Activated CD8-positive, alpha-beta memory T cell treated with anti-CD3 and anti-CD28 coated beads for 1 hour (primary cell): ENCODE results near the gene PNPLA7.
"Not testable (repeated sequence)": the region's sequence is repeated elsewhere in the genome, so short reads cannot be mapped to it uniquely, and the experiment has no call there.

Source experiments
- DNase-seq, 2 donors: peaks; one replicate each; pipeline ENCODE4 v3.0.0-alpha.2; 2020; ENCODE audit warnings: low read depth in 1 of 2; ENCODE audit errors: extremely low read depth in 1 of 2

The PNPLA7 gene

DNA sequence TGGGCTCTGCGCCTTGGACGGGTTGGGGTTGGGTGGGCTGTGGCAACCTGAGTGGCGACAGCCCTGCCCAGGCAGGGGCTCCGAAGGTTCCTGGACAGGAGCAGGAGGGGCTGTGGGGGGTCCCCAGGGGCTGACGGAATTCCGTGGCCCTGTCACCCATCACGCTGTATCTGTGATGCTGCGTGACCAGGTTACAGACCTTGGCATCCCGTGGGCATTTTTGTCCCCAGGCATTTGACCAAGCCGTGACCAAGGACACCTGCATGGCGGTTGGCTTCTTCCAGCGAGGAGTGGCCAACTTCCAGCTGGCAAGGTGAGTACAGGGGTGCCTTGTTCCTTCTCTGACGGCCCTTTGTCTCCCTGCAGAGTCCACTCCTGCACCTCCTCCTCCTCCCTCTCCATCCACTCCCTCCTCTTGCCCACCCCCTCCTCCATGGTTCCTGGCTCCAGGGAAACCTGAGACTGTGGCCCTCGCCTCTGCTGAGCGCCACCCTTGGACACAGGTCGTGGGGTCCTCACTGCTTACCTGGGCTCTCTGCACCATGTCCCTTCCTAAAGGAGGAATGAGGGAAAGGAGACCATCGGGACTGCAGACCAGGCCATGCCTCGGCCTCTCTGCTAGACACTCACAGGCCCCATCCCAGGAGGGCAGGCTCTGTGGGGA, 124.1 kb downstream of the PNPLA7 start:
- DNase-seq, result no peak

DNA sequence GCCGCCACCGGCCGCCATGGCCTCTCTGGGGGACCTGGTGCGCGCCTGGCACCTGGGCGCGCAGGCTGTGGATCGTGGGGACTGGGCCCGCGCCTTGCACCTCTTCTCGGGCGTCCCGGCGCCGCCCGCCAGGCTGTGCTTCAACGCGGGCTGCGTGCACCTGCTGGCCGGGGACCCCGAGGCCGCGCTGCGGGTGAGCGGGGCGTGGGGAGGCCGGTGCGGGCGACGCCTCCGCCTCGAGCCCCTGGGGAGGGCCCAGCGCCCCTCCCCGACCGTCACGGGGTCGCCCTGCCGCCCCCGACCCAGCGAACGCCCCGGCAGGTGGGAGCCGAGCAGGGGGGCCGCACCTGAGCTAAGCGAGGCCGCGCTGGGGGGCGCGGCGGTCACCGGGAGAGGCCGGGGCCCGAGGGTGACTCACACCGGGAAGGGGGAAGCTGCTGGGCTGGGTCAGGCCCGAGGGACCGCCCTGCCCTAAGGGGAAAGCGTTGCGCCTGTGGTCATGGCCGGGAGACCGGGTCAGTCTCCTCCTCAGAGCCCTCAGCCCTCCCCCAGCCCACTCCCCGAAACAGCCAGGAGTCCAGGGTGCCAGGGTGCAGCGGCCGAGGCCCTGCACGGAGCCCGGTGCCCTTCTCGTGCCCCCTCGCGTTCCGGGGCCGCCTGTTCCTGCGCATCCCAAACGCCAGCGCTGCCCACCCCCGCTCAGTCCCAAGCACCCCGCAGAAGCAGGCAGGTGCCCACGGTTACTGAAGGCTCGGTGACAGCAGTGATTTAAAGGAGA, 126.5 kb downstream of the PNPLA7 start:
- DNase-seq, result no peak

DNA sequence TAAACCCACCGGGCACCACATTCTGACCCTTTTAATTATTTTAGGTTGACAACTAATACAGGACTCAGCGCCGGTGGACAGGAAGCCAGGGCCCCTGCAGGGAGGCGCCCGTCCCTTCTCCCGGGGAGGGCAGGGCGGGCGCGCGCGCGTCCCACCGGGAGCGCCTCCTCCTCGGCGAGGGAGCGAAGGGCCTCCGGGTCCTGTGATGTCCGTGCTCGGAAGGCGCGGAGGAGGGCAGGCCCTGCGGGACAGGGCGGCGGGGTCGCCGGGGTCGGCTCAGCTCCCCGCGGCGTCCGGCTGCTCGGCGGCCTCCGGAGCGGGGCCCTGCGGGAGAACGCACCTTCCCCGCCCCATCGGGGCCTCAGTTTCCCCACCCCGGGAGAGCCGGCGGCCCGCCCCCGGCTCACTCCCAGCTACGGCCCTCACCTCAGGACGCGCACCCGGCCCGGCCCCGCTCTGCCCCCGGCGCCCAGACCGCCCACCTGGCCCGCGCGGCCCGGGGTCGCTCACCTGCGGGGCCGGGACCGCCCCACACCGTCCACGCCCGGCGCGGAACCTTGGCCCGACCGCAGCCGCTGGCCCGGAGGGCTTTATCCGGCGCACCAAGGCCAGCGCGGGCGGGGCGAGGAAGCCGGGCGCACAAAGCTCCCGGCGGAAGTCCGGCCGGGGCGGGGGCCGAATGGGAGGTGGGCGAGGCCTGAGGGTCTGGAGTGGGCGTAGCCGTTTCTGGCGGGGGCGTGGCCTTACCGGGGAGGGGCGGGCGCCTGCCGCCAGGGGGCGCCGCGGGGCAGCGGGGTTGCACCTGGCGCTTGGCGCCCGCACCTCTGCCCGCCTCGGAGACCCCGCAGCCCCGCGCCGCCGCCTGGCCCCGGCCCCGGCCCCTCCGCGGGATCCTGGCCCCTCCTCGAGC, 127.3 kb downstream of the PNPLA7 start, which contains the start of the genes EXD3 and NOXA1:
TSS of gene EXD3 (minus strand) at position 559 of the 910 bp plus-strand sequence. CDS start 27,805 bp downstream, outside the sequence.
TSS of gene NOXA1 (plus strand) at position 790 of the 910 bp plus-strand sequence. CDS start 137 bp downstream, outside the sequence.
- peak; percentile 88 to 94 for DNase-seq

DNA sequence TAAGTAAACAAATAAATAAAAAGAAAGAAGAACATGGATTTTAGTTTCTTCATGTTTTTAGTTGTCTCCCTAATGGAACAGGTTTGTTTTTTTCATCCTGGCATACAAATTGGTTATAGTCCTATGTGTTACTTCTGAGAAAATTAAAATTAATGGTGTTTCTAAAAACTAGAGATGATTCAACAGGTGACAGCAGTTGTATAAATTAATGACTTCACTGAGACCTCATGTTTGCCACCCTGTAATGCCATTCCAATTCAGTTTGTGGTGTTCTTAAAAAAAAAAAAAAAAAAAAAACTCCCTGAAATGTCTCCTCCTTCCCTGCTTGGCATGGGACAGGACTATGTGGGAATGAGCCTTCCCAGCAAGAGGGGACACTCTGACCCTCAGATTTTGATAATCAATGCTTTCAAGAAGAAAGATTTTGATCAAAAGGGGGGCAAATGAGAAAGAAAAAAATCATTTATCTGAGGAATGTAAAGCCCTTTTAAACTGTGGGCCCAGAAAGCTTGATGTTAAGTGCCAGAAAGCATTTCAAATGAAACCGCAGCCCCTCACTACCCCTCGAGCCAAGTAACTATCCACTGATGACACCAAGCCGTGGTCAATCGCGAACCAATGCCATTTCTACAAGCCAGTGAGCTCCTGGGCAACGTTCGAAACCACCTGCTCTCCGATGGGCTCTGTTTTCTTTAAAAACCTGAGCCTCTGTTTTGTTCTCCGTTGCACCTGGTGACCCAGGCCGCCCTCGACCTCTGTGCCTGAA, 128.2 kb downstream of the PNPLA7 start:
- DNase-seq, result no peak

DNA sequence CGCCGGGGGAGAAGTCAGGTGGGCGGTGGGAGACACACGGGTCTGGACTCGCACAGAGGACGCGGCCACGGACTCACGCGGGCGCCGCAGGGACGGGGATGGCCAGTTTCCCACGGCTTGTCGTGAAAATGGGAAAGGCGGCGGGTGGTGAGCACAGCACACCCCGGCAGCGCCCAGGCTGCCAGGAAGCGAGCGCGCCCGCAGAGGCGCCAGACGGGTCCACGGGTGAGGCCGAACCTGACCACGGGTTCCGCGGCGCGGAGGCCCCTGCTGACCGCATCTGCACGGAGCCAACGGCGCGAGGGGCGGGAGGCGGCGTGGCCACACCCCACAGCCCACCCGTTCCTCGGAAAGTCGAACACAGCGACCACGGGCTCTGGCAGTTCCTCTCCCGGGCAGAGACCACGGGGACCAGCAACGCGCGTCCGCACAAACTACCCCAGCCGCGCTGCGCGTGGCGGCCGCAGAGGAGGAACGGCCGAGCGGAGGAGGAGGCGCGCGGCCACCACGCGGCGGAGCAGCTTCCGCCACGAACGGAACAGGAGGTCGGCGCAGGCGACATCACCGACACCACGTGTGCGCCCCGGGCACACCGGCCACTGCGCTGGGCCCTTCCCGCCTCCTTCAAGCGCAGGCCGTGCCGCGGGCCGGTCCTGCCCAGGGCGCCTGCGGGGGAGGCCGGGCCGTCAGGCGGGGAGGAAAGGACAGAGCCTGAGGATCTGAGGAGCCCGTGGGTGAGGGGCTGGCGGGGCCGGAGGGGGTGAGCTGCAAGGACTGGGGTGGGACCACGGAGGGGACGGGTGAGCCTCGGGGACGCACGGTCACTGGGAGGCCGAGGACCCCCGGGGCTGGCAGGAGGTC, 132.8 kb downstream of the PNPLA7 start:
- DNase-seq, result no peak

DNA sequence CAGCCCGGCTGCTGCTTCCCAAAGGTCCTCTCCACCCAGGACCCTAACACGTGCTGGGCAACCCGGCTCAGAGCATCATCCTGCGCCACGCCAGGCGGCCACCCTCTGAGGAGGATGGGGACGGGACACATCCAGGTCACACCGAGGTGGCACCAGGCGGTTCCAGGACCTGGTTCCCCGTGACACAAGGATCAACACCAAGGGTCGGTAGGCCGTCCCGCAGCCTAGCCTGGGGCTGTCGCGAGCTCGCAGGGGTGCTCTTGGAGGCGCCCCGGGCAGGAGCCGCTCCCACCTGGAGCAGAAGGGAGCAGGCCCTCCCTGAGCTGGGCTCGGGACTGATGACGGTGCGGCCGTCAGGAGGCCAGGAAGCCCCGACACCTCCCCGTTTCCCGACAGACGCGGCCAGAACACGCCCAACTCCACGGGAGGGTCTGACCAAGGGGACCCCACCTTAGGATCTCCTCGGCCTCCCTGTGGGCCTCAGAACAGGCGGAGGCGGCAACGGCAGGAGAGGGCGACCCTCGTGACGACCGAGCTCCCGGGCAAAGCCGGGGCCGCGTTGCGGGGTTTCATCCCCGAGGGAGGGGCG, 133.5 kb downstream of the PNPLA7 start:
- no peak for DNase-seq

DNA sequence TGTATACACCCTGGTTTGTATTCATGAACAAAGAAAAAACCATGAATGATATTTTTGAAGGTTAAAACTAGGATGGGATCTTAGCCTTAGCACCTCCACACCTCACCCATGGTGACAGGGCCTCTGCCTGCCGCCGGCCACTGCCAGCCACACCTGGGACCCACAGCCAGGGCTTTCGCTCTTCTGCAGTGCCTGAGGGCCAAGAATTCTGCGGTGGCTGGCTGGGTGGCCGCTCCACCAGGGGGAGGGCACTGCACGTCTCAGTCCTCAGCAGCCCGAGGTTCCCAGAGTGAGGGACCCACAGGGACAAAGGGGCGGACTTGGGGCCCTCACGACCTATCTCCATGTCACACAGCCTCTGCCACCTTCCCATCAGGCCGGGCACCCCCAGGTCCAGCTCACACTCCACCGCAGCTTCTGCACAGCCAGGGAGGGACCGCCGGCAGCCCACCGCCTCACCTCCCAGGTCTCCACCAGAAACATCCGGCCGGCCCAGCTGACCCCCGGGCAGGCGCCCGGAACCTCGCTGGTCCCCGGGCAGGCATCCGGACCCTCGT, 134.1 kb downstream of the PNPLA7 start:
- DNase-seq, result no peak

DNA sequence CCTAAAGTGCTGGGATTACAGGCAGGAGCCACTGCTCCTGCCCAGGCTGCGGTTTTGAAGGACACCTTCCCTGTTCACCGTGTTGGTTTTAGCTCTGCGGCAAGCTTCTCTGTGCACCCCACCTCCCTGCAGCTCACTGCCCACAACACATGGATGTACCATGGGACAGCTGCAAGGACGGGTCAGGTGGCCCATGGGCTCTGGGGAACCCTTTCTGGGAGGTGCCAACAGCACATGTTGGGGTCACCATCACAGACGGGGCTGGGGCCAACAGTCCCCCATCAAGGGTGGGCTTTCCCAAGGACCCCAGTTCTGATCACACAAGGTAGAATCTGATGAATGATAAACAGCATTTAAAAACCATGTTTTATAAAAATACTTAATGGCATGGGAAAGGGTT, 134.8 kb downstream of the PNPLA7 start:
- DNase-seq, result no peak

DNA sequence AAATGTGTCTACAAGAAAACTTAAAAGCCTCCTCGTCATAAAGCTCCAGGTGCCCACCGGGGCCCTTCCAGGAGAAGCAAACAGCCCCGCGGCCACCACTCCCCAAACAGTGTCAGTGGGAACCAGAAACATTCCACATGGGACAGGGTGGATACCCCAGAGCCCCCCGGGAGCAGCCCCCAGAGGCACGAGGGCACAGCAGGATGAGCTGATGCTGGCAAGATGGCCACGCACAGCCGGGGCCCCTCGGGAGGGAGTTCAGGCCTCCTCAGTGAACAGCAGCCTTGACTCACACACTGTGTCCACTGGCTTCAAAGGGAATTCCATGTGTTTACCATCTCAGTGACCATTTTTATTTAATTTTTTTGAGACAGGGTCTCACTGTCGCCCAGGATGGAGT, 137.8 kb downstream of the PNPLA7 start:
- no peak for DNase-seq

DNA sequence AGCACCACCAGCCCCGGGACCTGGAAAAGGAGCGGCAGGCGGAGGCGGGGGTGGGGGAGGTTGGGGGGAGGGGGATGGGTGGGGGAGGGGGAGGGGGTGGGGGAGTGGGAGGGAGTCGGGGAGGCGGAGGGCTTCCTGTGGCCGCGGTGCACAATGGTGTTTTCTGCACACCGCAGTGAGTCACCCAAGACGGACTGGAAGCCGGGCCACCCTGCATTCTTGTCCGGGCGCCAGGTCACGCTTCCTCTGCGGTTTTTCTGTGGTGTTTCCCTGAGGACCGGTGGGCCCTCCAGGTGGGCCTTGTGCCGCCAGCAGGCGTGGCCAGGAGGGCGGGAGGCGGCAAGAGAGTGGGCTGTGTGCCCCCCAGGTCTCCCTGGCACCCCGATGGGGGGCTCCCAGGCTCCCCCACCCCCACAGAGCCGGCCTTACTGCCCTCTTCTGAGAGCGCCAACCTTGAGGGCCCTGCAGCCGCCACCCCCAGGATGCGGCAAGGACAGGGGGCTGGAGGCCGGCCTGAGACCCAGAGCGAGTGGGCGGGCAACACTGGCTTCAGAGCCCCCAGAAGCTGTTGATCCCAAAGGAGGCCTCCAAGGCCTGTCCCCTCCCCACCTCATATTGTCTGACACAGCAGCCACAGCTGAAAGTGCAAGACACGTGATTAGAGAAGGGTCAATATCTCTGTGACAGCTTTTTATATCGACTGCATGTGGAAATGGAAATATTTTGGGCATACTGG, 138.4 kb downstream of the PNPLA7 start:
- peak in 1 of 2 donors; percentile 16 for DNase-seq

DNA sequence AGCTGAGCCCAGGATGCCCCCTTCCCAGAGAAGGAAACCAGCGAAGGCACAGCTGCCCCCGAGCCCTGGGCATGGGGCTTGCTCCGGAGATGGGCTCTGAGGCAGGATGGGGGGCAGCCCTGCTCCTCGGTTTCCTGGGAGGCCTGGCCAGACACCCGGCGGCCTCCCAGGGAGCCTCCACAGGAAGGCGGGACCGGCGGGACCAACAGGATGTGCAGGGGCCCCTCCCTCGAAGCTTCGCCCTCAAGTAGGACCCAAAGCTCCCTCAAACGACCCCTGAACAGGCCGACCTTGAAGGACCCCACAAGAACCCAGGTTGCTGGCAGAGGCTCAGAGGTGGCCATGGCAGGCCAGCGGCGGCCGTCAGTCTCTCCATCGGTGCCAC, 138.9 kb downstream of the PNPLA7 start:
- no peak for DNase-seq

DNA sequence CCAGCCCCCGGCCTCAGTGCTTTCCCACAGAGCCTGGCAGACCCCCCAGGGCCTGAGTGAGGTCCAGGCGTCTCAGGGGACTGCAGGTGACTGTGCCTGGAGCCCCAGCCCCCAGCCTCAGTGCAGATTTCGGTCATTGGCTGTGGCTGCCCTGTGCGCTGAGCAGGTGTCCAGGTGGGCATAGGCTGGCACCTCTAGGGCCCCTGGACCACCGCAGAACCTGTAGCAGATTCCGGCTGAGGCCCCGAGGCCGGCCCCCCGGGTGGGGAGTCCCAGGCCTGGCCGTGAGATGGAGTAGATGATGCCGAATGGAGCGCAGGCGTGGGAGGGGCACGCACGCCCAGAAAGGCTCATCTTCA, 139.3 kb downstream of the PNPLA7 start:
- no peak for DNase-seq

DNA sequence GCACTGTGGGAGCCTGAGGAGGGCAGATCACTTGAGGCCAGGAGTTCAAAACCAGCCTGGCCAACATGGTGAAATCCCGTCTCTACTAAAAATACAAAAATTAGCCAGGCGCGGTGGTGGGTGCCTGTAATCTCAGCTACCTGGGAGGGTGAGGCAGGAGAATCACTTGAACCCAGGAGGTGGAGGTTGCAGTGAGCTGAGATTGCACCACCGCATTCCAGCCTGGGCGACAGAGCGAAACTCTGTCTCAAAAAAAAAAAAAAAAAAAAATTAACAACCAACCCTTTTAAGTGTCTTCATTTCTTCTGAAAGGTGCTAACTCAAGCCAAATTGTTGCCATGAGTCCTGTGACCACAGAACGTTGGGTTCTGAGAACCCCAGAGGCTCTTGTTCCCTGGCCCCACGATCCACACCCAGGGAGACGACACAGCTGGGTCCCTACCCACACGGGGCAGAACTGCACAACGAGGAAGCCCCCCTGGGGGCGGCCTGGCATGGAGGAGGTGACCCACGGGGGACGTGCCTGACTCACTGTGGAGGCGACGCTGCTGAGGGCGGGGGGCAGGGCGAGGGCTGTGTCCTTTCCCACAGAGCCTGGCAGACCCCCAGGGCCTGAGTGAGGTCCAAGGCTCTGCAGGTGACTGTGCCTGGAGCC, 139.8 kb downstream of the PNPLA7 start:
- not testable (repeated sequence) for DNase-seq
